Activated T-cell treated with anti-CD3 and anti-CD28 coated beads, Interleukin-2, amount 50 U/mL, for 24 hours (primary cell): ENCODE results near the gene SPTLC2.

Experiments
- DNase-seq: peaks from one replicate; pipeline ENCODE4 v3.0.0-alpha.2; 2020
- H3K27ac Mint-ChIP-seq: 2 replicates; pipeline ENCODE4 v1.8.0; 2020; ENCODE audit warnings: mild to moderate bottlenecking, mixed read lengths
- H3K27me3 Mint-ChIP-seq: 2 replicates; pipeline ENCODE4 v1.8.0; 2020; ENCODE audit warnings: mixed read lengths
- H3K36me3 Mint-ChIP-seq: 2 replicates; pipeline ENCODE4 v1.8.0; 2020; ENCODE audit warnings: low read depth, mixed read lengths
- H3K4me1 Mint-ChIP-seq: 2 replicates; pipeline ENCODE4 v1.8.0; 2020; ENCODE audit warnings: low read depth, mixed read lengths
- H3K4me3 Mint-ChIP-seq: 2 replicates; pipeline ENCODE4 v1.8.0; 2020; ENCODE audit warnings: mild to moderate bottlenecking, moderate library complexity, mixed read lengths
- H3K9me3 Mint-ChIP-seq: 2 replicates; pipeline ENCODE4 v1.8.0; 2020; ENCODE audit warnings: mixed read lengths

Gene SPTLC2

DNA sequence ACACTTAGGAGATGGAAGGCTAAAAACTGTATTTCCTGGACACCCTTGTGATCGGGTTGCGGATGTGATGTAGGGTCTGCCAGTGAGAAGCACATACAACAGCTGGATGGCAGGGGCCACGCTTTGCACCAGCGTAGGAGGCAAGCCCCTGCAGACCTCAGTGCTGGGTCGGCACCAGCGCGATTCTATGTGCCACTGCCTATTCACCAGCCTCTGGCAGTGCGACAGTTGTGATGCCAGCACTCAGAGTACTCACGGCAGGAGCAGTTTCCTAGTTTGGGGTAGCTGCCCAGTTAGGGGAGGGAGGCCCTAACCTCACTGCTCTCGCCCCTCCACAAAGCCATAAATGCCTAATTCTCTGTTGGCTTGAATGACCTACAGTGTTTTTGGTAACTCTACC lies 31.6 kb downstream of the SPTLC2 start:
- no peak for DNase-seq
- Mint-ChIP-seq H3K36me3 (peaks cover 21% of the 10 kb centered on the region), H3K4me3 (no peak overlapping the region), H3K27me3 (no peaks in the 10 kb centered on the region), H3K4me1 (peaks cover 46% of the 10 kb centered on the region), H3K27ac (no peak overlapping the region), H3K9me3 (no peaks in the 10 kb centered on the region)

DNA sequence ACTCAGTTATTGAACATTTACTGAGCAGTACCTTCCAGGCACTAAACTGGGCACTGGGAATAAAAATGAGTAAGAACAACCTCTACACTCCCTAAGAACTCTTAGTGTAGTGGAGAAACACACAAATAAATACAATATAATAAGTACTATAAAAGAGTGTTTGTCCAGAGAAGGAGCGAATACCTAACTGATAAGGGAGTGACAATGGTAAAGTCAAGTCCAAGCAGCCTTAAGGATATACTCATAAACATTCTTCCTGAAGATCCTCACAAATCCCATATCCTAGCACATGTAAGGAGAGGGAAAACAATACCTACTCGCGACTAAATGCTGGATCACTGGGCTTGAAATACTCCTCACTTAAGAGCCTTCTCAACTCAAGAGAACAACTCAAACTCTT lies 32.8 kb downstream of the SPTLC2 start:
- no peak for DNase-seq
- Mint-ChIP-seq H3K4me3 (no peak overlapping the region), H3K27me3 (no peaks in the 10 kb centered on the region), H3K9me3 (no peaks in the 10 kb centered on the region), H3K36me3 (peaks cover 28% of the 10 kb centered on the region), H3K4me1 (peaks cover 46% of the 10 kb centered on the region), H3K27ac (no peak overlapping the region)

DNA sequence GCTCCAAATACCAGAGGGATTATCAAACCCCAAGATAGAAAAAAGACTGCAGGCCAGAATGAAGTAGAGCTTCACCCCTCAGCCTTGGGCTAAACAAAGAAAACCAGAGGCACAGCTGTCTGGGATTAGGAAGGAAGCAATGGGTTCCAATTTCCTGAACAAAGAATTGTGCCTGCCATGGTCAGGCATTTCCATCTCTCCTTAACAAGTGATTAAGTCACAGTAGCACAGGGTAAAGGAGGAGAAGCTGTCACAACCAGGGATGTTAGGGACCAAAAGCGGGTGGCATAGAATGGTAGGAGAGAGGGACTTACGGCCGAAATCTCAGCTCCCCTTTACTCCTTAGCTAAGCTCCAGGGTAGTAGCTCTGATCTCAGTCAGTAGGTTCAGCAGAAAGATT lies 33.9 kb downstream of the SPTLC2 start:
- Mint-ChIP-seq H3K9me3 (no peaks in the 10 kb centered on the region), H3K27me3 (no peaks in the 10 kb centered on the region), H3K27ac (no peak overlapping the region), H3K4me1 (peaks cover 39% of the 10 kb centered on the region), H3K36me3 (peaks cover 27% of the 10 kb centered on the region), H3K4me3 (no peak overlapping the region)
- DNase-seq: no peak

DNA sequence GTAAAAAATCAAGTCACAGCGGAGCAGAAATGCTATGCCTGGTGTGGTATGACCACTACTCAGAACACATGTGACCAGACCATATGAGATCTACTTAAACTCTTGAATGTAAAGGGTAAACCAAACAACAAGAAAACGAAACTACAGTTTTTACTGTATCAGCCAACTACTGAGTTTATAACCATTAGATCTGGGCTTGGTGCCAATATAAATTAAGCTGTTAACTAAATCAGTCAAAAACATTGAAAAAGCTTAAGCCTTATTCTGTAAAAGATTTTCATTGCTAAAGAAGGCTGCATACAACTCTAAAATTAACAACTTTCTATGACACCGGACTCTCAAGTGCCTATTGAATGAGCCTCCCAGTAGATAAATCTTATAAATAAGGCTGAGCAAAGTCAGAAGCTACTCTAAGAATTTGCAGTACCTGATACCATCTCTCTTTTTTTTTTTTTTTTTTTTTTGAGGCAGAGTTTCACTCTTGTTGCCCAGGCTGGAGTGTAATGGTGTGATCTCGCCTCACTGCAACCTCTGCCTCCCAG lies 35.4 kb downstream of the SPTLC2 start:
- Mint-ChIP-seq H3K9me3 (no peaks in the 10 kb centered on the region), H3K4me3 (peak overlapping the region; percentile 29), H3K27me3 (no peaks in the 10 kb centered on the region), H3K4me1 (peaks cover 33% of the 10 kb centered on the region), H3K36me3 (peaks cover 29% of the 10 kb centered on the region), H3K27ac (peak overlapping the region; percentile 61)
- DNase-seq: no peak

DNA sequence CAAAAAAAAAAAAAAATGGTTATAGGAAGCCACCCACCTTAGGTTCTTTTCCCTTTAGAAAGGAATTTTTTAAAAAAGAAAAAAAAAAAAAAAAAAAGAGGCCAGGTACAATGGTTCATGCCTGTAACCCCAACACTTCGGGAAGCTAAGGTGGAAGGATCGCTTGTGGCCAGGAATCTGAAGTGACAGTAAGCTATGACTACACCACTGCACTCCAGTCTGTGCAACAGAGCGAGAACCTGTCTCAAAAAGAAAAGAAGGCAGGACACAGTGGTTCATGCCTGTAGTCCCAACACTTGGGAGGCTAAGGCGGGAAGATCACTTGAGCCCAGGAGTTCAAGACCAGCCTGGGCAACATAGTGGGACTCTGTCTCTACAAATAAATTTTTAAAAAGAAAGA lies 36.0 kb downstream of the SPTLC2 start:
- no peak for DNase-seq
- Mint-ChIP-seq H3K4me1 (peaks cover 33% of the 10 kb centered on the region), H3K27ac (peak overlapping the region; percentile 61), H3K9me3 (no peaks in the 10 kb centered on the region), H3K27me3 (no peaks in the 10 kb centered on the region), H3K4me3 (no peak overlapping the region), H3K36me3 (peaks cover 31% of the 10 kb centered on the region)

DNA sequence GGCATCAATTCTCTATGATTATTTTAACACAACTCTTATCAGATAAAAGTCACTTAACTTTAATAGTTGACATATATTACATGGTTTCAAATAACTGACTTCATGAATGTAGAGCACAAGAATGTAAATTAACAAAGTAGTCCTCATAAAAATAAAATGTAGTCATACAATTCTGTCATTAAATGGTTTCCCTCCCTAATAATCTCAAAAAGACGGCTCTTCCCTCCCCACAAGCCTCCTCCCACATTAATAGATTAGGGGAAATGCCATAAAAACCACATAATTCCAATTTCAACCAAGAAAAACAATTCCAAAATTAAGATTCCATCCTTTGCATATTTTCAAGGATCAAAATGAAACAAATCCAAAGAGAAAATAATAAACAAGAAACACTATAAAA lies 36.7 kb downstream of the SPTLC2 start:
- Mint-ChIP-seq H3K4me3 (no peak overlapping the region), H3K4me1 (peaks cover 33% of the 10 kb centered on the region), H3K27ac (no peak overlapping the region), H3K36me3 (peaks cover 37% of the 10 kb centered on the region), H3K9me3 (no peaks in the 10 kb centered on the region), H3K27me3 (no peaks in the 10 kb centered on the region)
- no peak for DNase-seq

DNA sequence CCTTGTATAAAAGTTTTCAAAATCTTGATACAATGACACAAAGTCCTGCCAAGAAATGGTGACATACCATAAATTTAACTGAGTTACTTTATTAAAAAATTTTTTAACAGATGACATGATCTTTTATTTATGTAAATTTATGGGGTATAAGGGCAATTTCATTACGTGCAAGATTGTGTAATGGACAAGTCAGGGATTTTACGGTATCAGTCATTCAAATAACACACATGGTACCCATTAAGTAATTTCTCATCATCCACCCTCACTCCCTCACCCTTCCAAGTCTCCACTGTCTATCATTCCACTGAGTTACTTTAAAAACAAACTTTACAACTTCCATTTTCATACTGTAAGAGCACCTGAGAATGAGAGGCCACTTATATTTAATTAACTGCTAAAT lies 37.4 kb downstream of the SPTLC2 start:
- no peaks in the 10 kb centered on the region for H3K9me3 Mint-ChIP-seq
- H3K27me3 Mint-ChIP-seq: no peaks in the 10 kb centered on the region
- DNase-seq: no peak
- no peak overlapping the region for H3K4me3 Mint-ChIP-seq
- no peak overlapping the region for H3K27ac Mint-ChIP-seq
- H3K36me3 Mint-ChIP-seq: peaks cover 43% of the 10 kb centered on the region
- peaks cover 30% of the 10 kb centered on the region for H3K4me1 Mint-ChIP-seq

DNA sequence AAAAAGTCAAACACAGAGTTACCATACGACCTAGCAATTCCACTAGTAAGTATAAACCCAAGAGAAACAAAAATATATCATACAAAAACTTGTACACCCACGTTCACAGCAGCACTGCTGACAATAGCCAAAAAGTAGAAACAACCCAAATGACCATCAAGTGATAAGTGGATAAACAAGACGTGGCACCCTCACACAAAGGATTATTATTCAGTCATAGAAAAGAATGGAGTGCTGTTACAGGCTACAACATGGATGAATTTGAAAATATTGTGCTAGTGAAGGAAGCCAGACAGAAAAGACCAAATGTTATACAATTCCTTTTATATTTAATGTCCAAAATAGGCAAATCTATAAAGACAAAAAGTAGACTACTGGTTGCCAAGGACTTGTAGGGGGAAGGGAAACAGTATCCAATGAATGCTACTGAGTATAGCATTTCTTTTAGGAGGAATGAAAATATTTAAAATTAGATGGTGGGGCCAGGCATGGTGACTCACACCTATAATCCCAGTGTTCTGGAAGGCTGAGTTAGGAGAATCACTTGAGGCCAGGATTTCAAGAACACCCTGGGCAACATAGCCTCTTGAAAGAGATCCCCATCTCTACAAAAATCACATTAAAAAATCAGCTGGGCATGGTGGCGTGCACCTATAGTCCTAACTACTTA lies 41.9 kb downstream of the SPTLC2 start:
- Mint-ChIP-seq H3K27ac (no peak overlapping the region), H3K9me3 (no peaks in the 10 kb centered on the region), H3K4me3 (no peak overlapping the region), H3K27me3 (no peaks in the 10 kb centered on the region), H3K36me3 (peaks cover 66% of the 10 kb centered on the region), H3K4me1 (peaks cover 10% of the 10 kb centered on the region)
- DNase-seq: no peak

DNA sequence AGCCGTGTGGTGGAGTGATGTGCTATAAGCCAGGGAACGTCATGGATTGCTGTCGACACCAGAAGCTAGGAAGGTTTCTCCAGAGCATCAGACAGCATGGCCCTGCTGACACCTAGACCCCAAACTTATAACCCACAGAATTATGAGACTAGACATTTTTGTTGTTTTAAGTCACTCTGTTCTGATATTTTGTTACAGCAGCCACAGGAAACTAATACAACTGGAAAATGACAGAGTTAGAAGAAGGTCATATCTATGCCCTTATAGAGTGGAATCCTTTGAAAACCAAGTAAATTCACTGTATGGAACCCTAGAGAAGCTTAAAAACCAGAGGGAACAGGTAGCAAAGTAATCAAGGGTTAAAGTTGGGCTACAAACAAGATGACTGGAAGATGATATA lies 42.5 kb downstream of the SPTLC2 start:
- Mint-ChIP-seq H3K4me3 (no peak overlapping the region), H3K9me3 (no peaks in the 10 kb centered on the region), H3K4me1 (peaks cover 6% of the 10 kb centered on the region), H3K27ac (no peak overlapping the region), H3K36me3 (peaks cover 65% of the 10 kb centered on the region), H3K27me3 (no peaks in the 10 kb centered on the region)
- DNase-seq: no peak

DNA sequence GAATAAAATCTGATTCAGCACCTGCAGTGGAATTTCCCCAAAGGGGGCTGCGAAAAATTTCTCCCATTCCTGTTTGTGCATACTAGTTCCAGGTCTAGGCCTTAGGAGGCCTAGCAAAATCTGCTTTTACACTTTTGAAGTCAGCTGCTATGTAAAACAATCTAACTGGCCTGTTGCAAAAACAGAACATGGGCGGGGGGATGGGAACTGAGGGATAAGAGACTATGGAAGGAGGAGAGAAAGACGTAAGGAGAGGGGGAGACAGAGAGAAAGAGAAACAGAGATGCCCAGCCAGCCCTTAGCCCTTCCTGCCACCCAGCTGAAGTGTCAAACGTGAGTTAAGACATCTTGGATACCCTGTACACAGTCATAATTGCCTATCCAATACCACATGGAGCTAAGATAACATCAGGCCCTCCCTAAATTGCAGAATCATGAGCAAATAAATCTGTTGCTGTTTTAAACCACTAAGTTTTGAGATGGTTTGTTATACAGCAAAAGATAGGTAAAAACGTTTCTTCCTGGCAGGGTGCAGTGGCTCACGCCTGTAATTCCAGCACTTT lies 45.6 kb downstream of the SPTLC2 start:
- Mint-ChIP-seq H3K27me3 (no peaks in the 10 kb centered on the region), H3K27ac (peak overlapping the region; percentile 18), H3K4me3 (no peak overlapping the region), H3K36me3 (peaks cover 62% of the 10 kb centered on the region), H3K9me3 (no peaks in the 10 kb centered on the region), H3K4me1 (peaks cover 10% of the 10 kb centered on the region)
- DNase-seq: no peak

DNA sequence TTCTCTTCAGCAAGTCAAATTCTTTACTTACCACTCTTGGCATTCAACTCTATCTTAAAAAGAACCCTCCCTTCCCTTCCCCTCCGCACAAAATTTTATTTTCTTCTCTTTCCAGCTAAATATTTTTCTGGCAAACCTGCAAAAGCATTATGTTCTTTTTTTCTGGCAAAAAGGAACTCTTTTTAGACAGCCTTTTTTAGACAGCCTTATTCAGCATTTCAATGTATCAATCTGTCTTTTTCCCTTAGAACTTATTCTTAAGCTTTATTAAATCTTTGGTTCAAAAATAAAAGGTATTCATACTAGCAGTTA lies 50.5 kb downstream of the SPTLC2 start:
- Mint-ChIP-seq H3K4me1 (peaks cover 13% of the 10 kb centered on the region), H3K27me3 (no peaks in the 10 kb centered on the region), H3K27ac (no peak overlapping the region), H3K36me3 (peaks cover 54% of the 10 kb centered on the region), H3K9me3 (no peaks in the 10 kb centered on the region), H3K4me3 (no peak overlapping the region)
- no peak for DNase-seq

DNA sequence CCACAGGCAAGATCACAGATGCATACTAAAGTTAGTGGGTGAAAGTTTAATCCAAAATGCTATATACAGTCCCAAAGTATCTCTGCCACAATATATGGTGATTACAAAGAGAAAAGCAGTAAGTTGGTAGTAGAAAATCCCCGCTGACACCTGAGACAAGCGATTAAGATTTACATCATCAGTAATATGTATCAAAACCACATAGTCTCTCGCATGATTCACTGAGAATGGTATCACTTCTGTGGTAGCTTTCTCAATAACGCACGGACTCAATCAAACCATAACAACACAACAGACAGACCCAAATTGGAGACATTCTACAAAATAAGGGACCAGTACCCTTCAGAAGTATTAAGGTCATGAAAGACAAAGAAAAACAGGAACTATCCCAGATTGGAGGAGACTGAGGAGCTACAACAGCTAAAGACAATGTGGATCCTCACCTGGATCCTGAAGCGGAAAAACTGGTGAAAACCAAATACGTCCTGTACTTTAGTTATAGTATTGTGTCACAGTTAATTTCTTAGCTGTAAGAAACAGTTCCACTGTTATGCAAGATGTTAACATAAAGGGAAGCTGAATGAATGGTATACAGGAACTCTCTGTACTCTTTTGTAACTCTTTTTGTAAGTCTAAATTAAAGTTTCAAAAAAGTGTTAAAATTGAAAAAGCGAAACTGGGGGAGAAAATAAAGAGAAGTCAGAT lies 51.0 kb downstream of the SPTLC2 start:
- peak overlapping the region; percentile 45 for H3K27ac Mint-ChIP-seq
- no peaks in the 10 kb centered on the region for H3K27me3 Mint-ChIP-seq
- H3K36me3 Mint-ChIP-seq: peaks cover 55% of the 10 kb centered on the region
- peaks cover 10% of the 10 kb centered on the region for H3K4me1 Mint-ChIP-seq
- no peak overlapping the region for H3K4me3 Mint-ChIP-seq
- no peaks in the 10 kb centered on the region for H3K9me3 Mint-ChIP-seq
- DNase-seq: no peak

DNA sequence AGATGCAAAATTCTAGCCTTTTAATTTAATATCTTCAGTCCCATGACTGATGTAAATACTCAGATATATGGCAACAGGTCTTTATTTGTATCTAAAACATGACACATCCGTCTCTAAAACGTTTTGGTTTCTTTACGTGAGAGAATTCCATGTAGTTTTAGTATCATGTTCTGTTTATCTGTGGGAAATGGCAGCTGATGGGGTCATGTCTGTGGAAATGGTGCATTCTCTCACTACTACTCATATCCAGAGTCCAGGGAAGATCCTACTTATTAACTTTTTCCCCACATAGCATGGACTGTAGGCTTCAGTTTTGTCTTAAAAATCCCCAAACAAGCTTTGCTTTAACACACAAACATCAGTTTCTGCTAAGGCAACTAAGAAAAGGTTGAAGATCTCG lies 53.8 kb downstream of the SPTLC2 start:
- H3K27me3 Mint-ChIP-seq: no peaks in the 10 kb centered on the region
- no peak overlapping the region for H3K4me3 Mint-ChIP-seq
- H3K27ac Mint-ChIP-seq: no peak overlapping the region

DNA sequence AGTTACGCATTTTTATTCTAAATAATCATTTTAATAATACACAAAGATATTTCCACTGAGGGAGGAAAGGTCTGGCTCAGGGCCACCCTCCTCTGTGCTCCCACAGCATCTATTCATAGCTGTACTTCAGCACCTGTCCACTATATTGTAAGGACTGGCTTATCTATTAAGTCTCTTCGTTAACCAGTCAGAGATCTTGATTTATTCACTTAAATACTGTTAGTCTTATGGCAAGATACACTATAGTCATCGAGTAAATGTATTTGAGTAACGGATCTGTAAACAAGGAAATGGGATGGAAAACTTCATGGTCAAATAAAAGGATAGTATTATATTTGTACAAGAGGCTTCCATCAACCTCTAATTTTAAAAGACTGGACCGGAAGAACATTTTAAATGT lies 54.6 kb downstream of the SPTLC2 start:
- Mint-ChIP-seq H3K27ac (no peak overlapping the region), H3K36me3 (peaks cover 59% of the 10 kb centered on the region), H3K4me3 (no peak overlapping the region), H3K9me3 (no peaks in the 10 kb centered on the region), H3K4me1 (peaks cover 19% of the 10 kb centered on the region), H3K27me3 (no peaks in the 10 kb centered on the region)
- DNase-seq: no peak

More for the DNA sequence above, 53.8 kb downstream of the SPTLC2 start:
- DNase-seq: no peak
- Mint-ChIP-seq H3K36me3 (peaks cover 58% of the 10 kb centered on the region), H3K9me3 (no peaks in the 10 kb centered on the region), H3K4me1 (peaks cover 11% of the 10 kb centered on the region)

DNA sequence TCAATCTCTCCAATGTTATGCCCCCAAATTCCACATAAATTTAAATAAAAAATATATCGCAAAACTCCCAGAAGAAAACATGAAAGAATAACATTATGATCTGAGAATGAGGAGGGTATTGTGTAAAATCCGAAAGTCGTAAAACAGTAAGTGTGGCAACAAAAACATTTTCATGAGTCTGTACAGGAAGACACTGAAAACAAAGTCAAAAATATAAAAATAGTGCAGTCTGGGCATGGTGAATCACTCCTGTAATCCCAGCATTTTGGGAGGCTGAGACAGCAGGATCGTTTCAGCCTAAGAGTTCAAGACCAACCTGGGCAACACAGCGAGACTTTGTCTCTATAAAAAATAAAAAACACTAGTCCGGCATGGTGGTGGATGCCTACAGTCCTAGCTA lies 57.1 kb downstream of the SPTLC2 start:
- DNase-seq: no peak
- peaks cover 21% of the 10 kb centered on the region for H3K4me1 Mint-ChIP-seq
- no peak overlapping the region for H3K27ac Mint-ChIP-seq

More for the DNA sequence above, 57.1 kb downstream of the SPTLC2 start:
- no peaks in the 10 kb centered on the region for H3K27me3 Mint-ChIP-seq
- H3K9me3 Mint-ChIP-seq: no peaks in the 10 kb centered on the region
- H3K4me3 Mint-ChIP-seq: no peak overlapping the region
- peaks cover 78% of the 10 kb centered on the region for H3K36me3 Mint-ChIP-seq
